Bronchial epithelial cell (primary cell): Measurements from ENCODE around the gene PYGO1. TPM values are rescaled to one million over a fixed set of nuclear protein-coding genes. Genes with fewer than 3 reads are reported as not detected.

Experiments
- DNase-seq: peaks from one replicate; pipeline ENCODE4 v3.0.0-alpha.2; 2010; ENCODE audit warnings: low read depth
- FAIRE-seq: peaks from 2 replicates; lab custom pipeline; 2011; peaks lifted over from hg19 to GRCh38; lab: Jason Lieb, UNC
- H3K27me3 ChIP-seq: 2 replicates; pipeline ENCODE4 v1.5.1; 2011; ENCODE audit warnings: low read length; ENCODE audit not compliant: control insufficient read depth, insufficient read depth
- H3K36me3 ChIP-seq: 2 replicates; pipeline ENCODE4 v1.5.1; 2011; ENCODE audit warnings: low read length; ENCODE audit not compliant: control insufficient read depth, insufficient read depth
- H3K4me3 ChIP-seq: 2 replicates; pipeline ENCODE4 v1.5.1; 2011; ENCODE audit warnings: mild to moderate bottlenecking, low read depth, low read length, control low read depth
- CTCF ChIP-seq: IDR thresholded peaks from 2 replicates; pipeline ENCODE4 v1.5.1; 2011; ENCODE audit warnings: mild to moderate bottlenecking, moderate library complexity, low read length, control low read depth, inconsistent platforms; ENCODE audit not compliant: insufficient read depth, severe bottlenecking
- total RNA-seq: library from RNA; depleted of rRNA; stranded (reverse); fragments of >200 nt; gene quantifications from 2 replicates; pipeline ENCODE4 v1.2.1, GENCODE V29; 2014

Gene PYGO1
- total RNA-seq, 1 donor from 2014 or later = 1.1 TPM

DNA sequence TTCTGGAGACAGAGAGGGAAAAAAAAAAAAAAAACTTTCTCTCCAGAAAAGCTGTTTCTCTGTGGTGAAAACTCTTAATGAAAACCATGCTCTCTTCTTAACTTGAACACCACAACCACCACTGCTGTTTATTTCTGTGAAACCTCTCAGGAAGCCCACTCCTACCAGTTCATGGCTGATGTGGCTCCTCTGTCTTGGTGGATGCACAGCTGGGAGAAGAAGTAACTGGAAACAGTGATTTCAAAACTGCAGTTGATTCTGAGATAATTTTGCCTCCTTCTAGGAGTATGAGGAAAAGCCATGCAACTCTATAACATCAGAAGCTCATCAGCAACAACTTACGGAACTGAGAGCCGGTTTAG, 40.2 kb upstream of the PYGO1 start:
- Histone ChIP-seq H3K36me3 (no peaks in the 10 kb centered on the region), H3K4me3 (no peak overlapping the region), H3K27me3 (no peaks in the 10 kb centered on the region)
- DNase-seq (no peak), FAIRE-seq (no peak)
- TF ChIP-seq CTCF = no peak

DNA sequence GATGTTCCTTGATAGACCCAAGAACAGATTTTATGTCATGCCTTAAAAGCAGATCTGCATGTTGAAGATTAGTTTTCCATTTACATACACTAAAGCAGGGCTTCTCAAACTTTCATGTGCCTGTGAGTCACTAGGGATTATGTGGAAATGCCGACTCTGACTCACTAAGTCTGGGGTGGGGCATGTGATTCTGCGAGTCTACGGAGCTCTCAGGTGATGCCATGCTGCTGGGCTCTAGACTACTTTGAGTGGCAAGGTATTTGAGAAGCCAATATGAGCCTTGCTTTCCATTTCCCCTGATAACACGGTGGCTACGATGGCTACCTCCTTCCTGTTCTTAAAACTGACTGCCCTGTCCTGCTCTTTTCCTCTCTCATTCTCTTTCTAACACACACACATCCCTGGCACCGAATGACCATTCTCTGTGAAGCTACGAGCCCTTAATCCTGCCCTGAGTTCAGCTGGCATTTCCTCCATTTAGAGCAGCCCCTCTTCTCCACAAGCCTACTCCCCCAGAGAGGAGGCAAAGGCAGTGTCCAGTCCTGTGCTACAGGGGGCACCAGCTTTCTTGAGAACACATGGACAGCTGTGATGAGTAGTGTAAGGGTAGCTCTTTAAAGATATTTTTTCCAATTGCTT, 39.7 kb upstream of the PYGO1 start:
- FAIRE-seq = no peak
- H3K36me3 ChIP-seq = no peaks in the 10 kb centered on the region
- H3K27me3 ChIP-seq = no peaks in the 10 kb centered on the region
- peak; percentile 99 for DNase-seq
- no peak for TF ChIP-seq CTCF
- no peak overlapping the region for H3K4me3 ChIP-seq

GRCh38 chr15:55619783-55620182, 31.6 kb upstream of the PYGO1 start:
- H3K4me3 ChIP-seq = no peak overlapping the region
- peaks cover 5% of the 10 kb centered on the region for H3K27me3 ChIP-seq
- no peak for TF ChIP-seq CTCF
- no peak for FAIRE-seq
- DNase-seq = no peak
- H3K36me3 ChIP-seq = no peaks in the 10 kb centered on the region

DNA sequence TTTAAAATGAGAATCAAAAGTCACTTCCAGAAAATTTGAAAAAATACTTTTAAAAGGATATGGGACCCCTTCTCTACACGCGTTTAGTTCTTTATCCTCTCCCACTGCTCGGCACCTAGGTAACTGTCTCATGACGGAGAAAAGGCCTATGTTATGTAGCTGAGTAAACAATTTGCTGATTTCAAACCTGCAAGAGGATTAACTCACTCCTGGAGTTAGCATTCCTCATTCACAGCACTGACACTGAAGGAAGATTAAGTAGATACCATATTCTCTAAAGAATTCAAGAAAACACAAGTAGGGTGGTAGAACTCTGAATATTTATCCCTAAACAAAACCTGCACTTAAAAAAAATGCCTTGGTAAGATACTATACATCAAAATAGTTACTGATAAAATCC, 30.2 kb upstream of the PYGO1 start:
- no peak for TF ChIP-seq CTCF
- Histone ChIP-seq H3K36me3 (no peaks in the 10 kb centered on the region), H3K4me3 (no peak overlapping the region), H3K27me3 (peaks cover 7% of the 10 kb centered on the region)
- no peak for FAIRE-seq
- no peak for DNase-seq

GRCh38 chr15:55615445-55615844, 27.3 kb upstream of the PYGO1 start:
- no peak for TF ChIP-seq CTCF
- Histone ChIP-seq H3K27me3 (peaks cover 7% of the 10 kb centered on the region), H3K36me3 (no peaks in the 10 kb centered on the region), H3K4me3 (no peak overlapping the region)
- DNase-seq = no peak
- FAIRE-seq = no peak

GRCh38 chr15:55613727-55614126, 25.6 kb upstream of the PYGO1 start:
- no peak for TF ChIP-seq CTCF
- no peak overlapping the region for H3K4me3 ChIP-seq
- H3K27me3 ChIP-seq = peaks cover 4% of the 10 kb centered on the region
- FAIRE-seq = no peak
- H3K36me3 ChIP-seq = no peaks in the 10 kb centered on the region
- DNase-seq = no peak
